Ishikawa (cell line): Measurements from ENCODE around the gene RASL10A.

Source experiments
- CEBPB ChIP-seq: IDR thresholded peaks from 2 replicates; pipeline ENCODE4 v1.6.1; 2012
- CREB1 ChIP-seq: IDR thresholded peaks from 2 replicates; pipeline ENCODE4 v1.6.1; 2012; ENCODE audit warnings: low read depth
- EP300 ChIP-seq: IDR thresholded peaks from 2 replicates; pipeline ENCODE4 v1.6.1; 2012; ENCODE audit warnings: borderline replicate concordance
- FOXM1 ChIP-seq: IDR thresholded peaks from 2 replicates; pipeline ENCODE4 v1.6.1; 2012; ENCODE audit warnings: low read depth, borderline replicate concordance
- MAX ChIP-seq: IDR thresholded peaks from 2 replicates; pipeline ENCODE4 v1.6.1; 2012
- RAD21 ChIP-seq: IDR thresholded peaks from 2 replicates; pipeline ENCODE4 v1.6.1; 2012; ENCODE audit warnings: low read depth
- TAF1 ChIP-seq: IDR thresholded peaks from 2 replicates; pipeline ENCODE4 v1.6.1; 2012; ENCODE audit warnings: low read depth, mild to moderate bottlenecking
- USF1 ChIP-seq: IDR thresholded peaks from 2 replicates; pipeline ENCODE4 v1.6.1; 2012
- YY1 ChIP-seq: IDR thresholded peaks from 2 replicates; pipeline ENCODE4 v1.6.1; 2012; ENCODE audit warnings: low read depth
- ZBTB7A ChIP-seq: IDR thresholded peaks from 2 replicates; pipeline ENCODE4 v1.6.1; 2012; ENCODE audit warnings: low read depth

- TF ChIP-seq FOXM1 (no peak), TAF1 (no peak), RAD21 (no peak), MAX (no peak), USF1 (no peak), CREB1 (no peak), ZBTB7A (no peak), CEBPB (no peak), EP300 (no peak), YY1 (no peak)
Observed at GRCh38 chr22:29312218-29313125, 3.0 kb downstream of the RASL10A start.
